Fibroblast of skin of scalp (primary cell): ENCODE results near the gene PGBD5.

ENCODE experiments used
- DNase-seq: peaks from one replicate; pipeline ENCODE4 v3.0.0-alpha.2; 2013

Gene PGBD5

GRCh38 chr1:230395932-230396331 is 30.2 kb downstream of the PGBD5 start:
- no peak for DNase-seq

GRCh38 chr1:230394741-230395140 is 31.4 kb downstream of the PGBD5 start:
- DNase-seq, result no peak

- DNase-seq, result no peak
Observed at GRCh38 chr1:230394134-230394533, 32.0 kb downstream of the PGBD5 start.

- DNase-seq, result no peak
Observed at GRCh38 chr1:230393722-230394121, 32.4 kb downstream of the PGBD5 start.

GRCh38 chr1:230392920-230393521 is 33.1 kb downstream of the PGBD5 start:
- no peak for DNase-seq

- no peak for DNase-seq
Observed at GRCh38 chr1:230392536-230392909, 33.6 kb downstream of the PGBD5 start.

GRCh38 chr1:230391776-230392535 is 34.2 kb downstream of the PGBD5 start:
- no peak for DNase-seq

- DNase-seq, result no peak
Observed at GRCh38 chr1:230390371-230390770, 35.8 kb downstream of the PGBD5 start.

- DNase-seq, result no peak
Observed at GRCh38 chr1:230387876-230388275, 38.3 kb downstream of the PGBD5 start.

GRCh38 chr1:230387296-230387695 is 38.8 kb downstream of the PGBD5 start:
- DNase-seq, result no peak

GRCh38 chr1:230386637-230387262 is 39.4 kb downstream of the PGBD5 start:
- no peak for DNase-seq

- no peak for DNase-seq
Observed at GRCh38 chr1:230385930-230386329, 40.2 kb downstream of the PGBD5 start.

GRCh38 chr1:230385158-230385450 is 41.0 kb downstream of the PGBD5 start:
- no peak for DNase-seq

GRCh38 chr1:230384380-230385157 is 41.6 kb downstream of the PGBD5 start:
- no peak for DNase-seq

- no peak for DNase-seq
Observed at GRCh38 chr1:230383425-230383824, 42.7 kb downstream of the PGBD5 start.

GRCh38 chr1:230382001-230382491 is 44.1 kb downstream of the PGBD5 start:
- no peak for DNase-seq

GRCh38 chr1:230381585-230381984 is 44.5 kb downstream of the PGBD5 start:
- DNase-seq, result no peak

GRCh38 chr1:230381049-230381467 is 45.1 kb downstream of the PGBD5 start:
- no peak for DNase-seq

GRCh38 chr1:230379928-230380327 is 46.2 kb downstream of the PGBD5 start:
- DNase-seq, result no peak

- no peak for DNase-seq
Observed at GRCh38 chr1:230379462-230379861, 46.7 kb downstream of the PGBD5 start.

GRCh38 chr1:230377851-230378250 is 48.3 kb downstream of the PGBD5 start:
- DNase-seq, result no peak

- no peak for DNase-seq
Observed at GRCh38 chr1:230377324-230377723, 48.8 kb downstream of the PGBD5 start.

- no peak for DNase-seq
Observed at GRCh38 chr1:230376296-230376695, 49.8 kb downstream of the PGBD5 start.
